Astrocyte of the cerebellum (primary cell): ENCODE measurements around the gene PTF1A.

Experiments
- DNase-seq: peaks from one replicate; pipeline ENCODE4 v3.0.0-alpha.2; 2011; ENCODE audit warnings: low read depth
- H3K4me3 ChIP-seq: 2 replicates; pipeline ENCODE4 v1.5.1; 2011; ENCODE audit warnings: mild to moderate bottlenecking, low read depth, low read length, moderate library complexity
- CTCF ChIP-seq: IDR thresholded peaks from 2 replicates; pipeline ENCODE4 v1.5.1; 2012; ENCODE audit warnings: low read length, low read depth, moderate library complexity, mild to moderate bottlenecking; ENCODE audit errors: missing control alignments
- in situ Hi-C: cut with HindIII; loops from 2 replicates; pipeline ENCODE4 v1.10.0; 2017; ENCODE audit warnings: low sequenced_read_pairs

Gene PTF1A

GRCh38 chr10:23198610-23198939 lies 6.5 kb downstream of the PTF1A start:
- no peak for DNase-seq
- in situ Hi-C loops, result no loop called here

GRCh38 chr10:23198940-23199767 lies 7.0 kb downstream of the PTF1A start:
- DNase-seq, result no peak
- no peak overlapping the region for H3K4me3 ChIP-seq
- in situ Hi-C loops, result no loop called here
- TF ChIP-seq CTCF, result no peak

More at GRCh38 chr10:23198610-23198939, 6.5 kb downstream of the PTF1A start:
- no peak for TF ChIP-seq CTCF
- H3K4me3 ChIP-seq, result no peak overlapping the region

- no peak overlapping the region for H3K4me3 ChIP-seq
- TF ChIP-seq CTCF, result no peak
- no peak for DNase-seq
- in situ Hi-C loops, result no loop called here
Measured at GRCh38 chr10:23199768-23200511, 7.8 kb downstream of the PTF1A start.

GRCh38 chr10:23200586-23200985 lies 8.5 kb downstream of the PTF1A start:
- TF ChIP-seq CTCF, result no peak
- H3K4me3 ChIP-seq, result no peak overlapping the region
- no peak for DNase-seq
- in situ Hi-C loops, result no loop called here

- no peak overlapping the region for H3K4me3 ChIP-seq
- no peak for TF ChIP-seq CTCF
- no peak for DNase-seq
- in situ Hi-C loops, result no loop called here
Measured at GRCh38 chr10:23200997-23201652, 9.0 kb downstream of the PTF1A start.

- TF ChIP-seq CTCF, result no peak
- DNase-seq, result no peak
- no peak overlapping the region for H3K4me3 ChIP-seq
- in situ Hi-C loops, result no loop called here
Measured at GRCh38 chr10:23201837-23202236, 9.7 kb downstream of the PTF1A start.
